AG04449 (cell line): Measurements from ENCODE around the gene POU2F1.

Experiments used
- CTCF ChIA-PET: fragments of 350-600 bp; formaldehyde crosslinking; extraction: SDS; loops from one replicate; lab custom pipeline; 2021; ENCODE audit warnings: antibody characterized with exemption; lab: Yijun Ruan, JAX
- POLR2A ChIA-PET: fragments of 400-600, 350-600 bp; formaldehyde crosslinking; extraction: SDS; loops from one replicate; lab custom pipeline; 2020; ENCODE audit warnings: antibody characterized with exemption, inconsistent platforms; lab: Yijun Ruan, JAX
- DNase-seq: peaks from one replicate; pipeline ENCODE4 v3.0.0-alpha.2; 2010; ENCODE audit warnings: low read depth, low spot score
- H3K4me3 ChIP-seq: 2 replicates; pipeline ENCODE4 v1.5.1; 2011; ENCODE audit warnings: low read depth, mild to moderate bottlenecking, control low read depth, low read length
- TF ChIP-seq, protein P1 (sequence below): IDR thresholded peaks from one replicate; pipeline ENCODE4 v1.5.1; 2011; ENCODE audit warnings: mild to moderate bottlenecking, moderate library complexity, low read length, control low read depth, inconsistent platforms; ENCODE audit not compliant: insufficient read depth; ENCODE audit errors: missing control alignments

Gene POU2F1

DNA sequence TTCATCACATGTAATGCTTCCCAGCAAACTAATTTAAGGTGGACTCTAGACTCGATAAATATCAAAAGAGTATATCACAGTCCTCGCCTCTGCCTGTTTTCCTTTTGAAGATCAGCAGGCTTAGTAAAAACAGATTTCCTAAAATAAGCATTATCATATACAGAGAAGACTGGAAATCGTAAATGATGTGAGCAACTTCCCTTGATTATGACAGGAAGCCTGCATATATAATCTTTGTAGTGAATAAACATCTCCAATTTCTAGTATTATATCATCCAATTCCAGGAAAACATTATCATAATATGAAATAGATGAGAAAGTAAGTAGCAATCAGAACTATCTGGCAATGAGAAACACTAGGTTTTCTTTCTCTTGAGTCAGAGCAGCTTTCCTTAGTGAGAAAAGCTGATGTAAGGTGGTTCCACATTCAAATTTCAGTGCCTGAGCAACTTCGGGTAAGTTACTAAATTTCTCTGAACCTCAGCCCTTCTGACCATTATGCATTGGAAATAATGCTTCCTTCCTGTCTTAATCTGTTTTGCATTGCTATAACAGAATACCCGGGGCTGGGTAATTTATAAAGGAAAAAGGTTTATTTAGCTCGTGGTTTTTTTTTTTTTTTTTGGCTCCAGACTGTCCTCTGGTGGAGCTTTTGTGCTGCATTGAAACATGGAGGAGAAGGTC lies 12.6 kb upstream of the POU2F1 start:
- no peak for DNase-seq
- ChIA-PET POLR2A (no interaction called here), CTCF (no interaction called here)
- TF ChIP-seq, protein P1, sequence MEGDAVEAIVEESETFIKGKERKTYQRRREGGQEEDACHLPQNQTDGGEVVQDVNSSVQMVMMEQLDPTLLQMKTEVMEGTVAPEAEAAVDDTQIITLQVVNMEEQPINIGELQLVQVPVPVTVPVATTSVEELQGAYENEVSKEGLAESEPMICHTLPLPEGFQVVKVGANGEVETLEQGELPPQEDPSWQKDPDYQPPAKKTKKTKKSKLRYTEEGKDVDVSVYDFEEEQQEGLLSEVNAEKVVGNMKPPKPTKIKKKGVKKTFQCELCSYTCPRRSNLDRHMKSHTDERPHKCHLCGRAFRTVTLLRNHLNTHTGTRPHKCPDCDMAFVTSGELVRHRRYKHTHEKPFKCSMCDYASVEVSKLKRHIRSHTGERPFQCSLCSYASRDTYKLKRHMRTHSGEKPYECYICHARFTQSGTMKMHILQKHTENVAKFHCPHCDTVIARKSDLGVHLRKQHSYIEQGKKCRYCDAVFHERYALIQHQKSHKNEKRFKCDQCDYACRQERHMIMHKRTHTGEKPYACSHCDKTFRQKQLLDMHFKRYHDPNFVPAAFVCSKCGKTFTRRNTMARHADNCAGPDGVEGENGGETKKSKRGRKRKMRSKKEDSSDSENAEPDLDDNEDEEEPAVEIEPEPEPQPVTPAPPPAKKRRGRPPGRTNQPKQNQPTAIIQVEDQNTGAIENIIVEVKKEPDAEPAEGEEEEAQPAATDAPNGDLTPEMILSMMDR = no peak
- no peak overlapping the region for H3K4me3 ChIP-seq

DNA sequence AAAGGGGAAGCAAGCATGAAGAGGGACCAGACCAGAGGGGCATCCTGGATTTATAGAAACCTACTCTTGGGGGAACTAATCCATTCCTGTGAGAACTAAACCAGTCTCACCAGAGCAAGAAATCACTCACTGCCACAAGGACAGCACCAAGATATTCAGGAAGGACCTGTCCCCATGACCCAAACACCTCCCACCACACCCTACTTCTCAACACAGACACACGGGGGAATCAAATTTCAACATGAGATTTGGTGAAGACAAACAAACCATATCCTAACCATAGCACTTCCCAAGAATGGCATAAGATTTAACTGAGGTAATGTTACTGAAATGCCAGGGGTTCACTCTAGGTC lies 12.1 kb upstream of the POU2F1 start:
- ChIA-PET POLR2A (no interaction called here), CTCF (no interaction called here)
- TF ChIP-seq, protein P1 = no peak
- no peak for DNase-seq
- H3K4me3 ChIP-seq = no peak overlapping the region

DNA sequence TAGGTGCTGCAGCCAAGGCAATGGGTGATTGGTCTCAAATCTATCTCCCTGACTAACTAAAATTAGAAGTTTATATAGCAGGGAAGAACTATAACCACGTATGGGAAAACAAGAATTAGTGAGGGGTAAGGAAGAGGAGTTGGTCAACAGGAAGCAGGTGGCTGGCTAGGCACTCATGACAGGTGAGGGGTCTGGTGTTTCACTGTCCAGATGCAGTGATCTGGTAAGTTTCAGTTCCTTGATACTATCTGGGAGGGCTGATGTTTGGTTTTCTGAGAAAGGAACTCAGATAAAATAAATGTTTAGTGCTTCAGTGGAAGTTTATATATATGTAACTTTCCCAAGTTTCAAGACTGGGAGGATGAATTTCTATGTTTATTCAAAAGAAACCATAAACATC lies 11.6 kb upstream of the POU2F1 start:
- ChIA-PET CTCF (interaction anchor here (2.9 kb wide), 1 partner anchor 11 kb away, joined by 20 read pairs; the partner anchor contains the start of gene POU2F1), POLR2A (no interaction called here)
- H3K4me3 ChIP-seq = no peak overlapping the region
- DNase-seq = no peak
- TF ChIP-seq, protein P1 = no peak

DNA sequence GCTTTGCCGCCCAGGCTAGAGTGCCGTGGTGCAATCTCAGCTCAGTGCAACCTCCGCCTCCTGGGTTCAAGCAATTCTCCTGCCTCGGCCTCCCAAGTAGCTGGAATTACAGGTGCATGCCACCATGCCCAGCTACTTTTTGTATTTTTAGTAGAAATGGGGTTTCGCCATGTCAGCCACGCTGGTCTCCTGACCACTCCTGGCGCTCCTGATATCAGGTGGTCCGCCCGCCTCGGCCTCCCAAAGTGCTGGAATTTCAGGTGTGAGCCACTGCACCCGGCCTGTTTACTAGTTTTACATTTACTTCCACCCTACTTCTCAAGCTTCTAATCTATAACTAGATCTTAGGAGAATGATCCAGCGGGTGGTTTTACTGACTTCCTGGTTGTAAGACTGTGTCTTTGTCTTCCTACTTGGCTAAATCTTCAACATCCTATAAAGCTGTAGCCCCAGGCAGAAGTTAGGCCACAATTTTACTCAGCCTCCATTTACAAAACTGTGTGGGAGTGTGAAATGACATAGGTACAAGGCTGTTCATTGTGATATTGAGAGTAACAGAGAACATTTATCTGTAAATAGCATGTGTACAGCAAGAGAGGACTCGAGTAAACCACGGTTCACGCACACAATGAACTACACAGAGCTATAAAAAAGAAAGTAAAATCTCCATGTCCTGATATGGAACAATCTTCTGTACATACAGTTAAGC lies 9.6 kb upstream of the POU2F1 start:
- no peak for DNase-seq
- POLR2A ChIA-PET = no interaction called here
- no peak overlapping the region for H3K4me3 ChIP-seq
- CTCF ChIA-PET = interaction anchor here (2.9 kb wide), 1 partner anchor 9 kb away, joined by 20 read pairs; the partner anchor contains the start of gene POU2F1
- TF ChIP-seq, protein P1 = no peak

DNA sequence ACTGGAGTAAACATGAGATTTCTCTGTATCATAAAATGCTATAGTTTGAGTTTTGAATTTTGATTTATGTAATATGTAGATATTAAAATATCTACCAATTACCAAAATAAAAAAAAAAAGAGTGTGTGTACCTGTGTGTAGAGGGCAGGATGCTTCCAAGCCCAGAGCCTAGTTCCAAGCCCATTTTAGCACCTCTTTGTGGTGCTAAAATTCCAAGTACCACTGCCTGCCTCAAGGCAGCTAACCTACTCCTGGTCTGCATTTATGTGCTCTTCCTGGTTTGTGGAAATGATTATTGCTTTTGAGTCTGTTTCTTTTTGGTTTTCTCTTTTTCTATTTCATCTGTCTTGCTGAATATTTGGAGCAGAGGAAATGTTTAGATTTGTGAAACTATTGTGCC lies 8.7 kb upstream of the POU2F1 start:
- ChIA-PET CTCF (interaction anchor here (2.9 kb wide), 1 partner anchor 8 kb away, joined by 20 read pairs; the partner anchor contains the start of gene POU2F1), POLR2A (no interaction called here)
- no peak for DNase-seq
- no peak overlapping the region for H3K4me3 ChIP-seq
- TF ChIP-seq, protein P1 = no peak

DNA sequence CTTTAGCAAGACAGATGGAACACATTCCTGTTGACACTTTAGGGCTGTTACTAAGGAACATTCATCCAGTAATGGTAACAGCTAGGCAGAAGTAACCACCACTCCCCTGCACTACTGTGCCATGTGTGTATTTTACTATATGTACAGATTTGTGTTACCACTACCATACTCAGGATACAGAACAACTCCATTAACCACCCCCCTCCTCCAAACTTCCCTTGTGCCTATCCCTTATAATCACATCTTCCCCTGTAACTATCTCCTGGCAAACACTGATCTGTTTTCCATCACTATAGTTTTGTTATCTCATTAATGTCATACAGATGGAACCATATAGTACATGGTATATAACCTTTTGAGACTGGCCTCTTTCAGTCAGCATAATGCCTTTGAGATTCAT lies 3.9 kb upstream of the POU2F1 start:
- ChIA-PET POLR2A (no interaction called here), CTCF (interaction anchor here (1.1 kb wide), 1 partner anchor 471 kb away, joined by 3 read pairs; no protein-coding TSS in a partner anchor)
- H3K4me3 ChIP-seq = no peak overlapping the region
- TF ChIP-seq, protein P1 = no peak
- no peak for DNase-seq
